ENCODE results near the gene DNAJC3. TPM values are rescaled to one million over a fixed set of nuclear protein-coding genes. Genes with fewer than 3 reads are reported as not detected.

The DNAJC3 gene
- total RNA-seq, 1 donor from 2014 or later: 56.7 TPM

GRCh38 chr13:95706356-95706755, 29.4 kb downstream of the DNAJC3 start:
- H3K27ac ChIP-seq: no peak overlapping the region
- no peak for DNase-seq
- intact Hi-C loops (cut with DNase I): no loop called here
- peaks cover 23% of the 10 kb centered on the region for H3K36me3 ChIP-seq
- no peak for TF ChIP-seq CTCF (IDR thresholded peaks at IDR 0.05)
- no peak for ATAC-seq
- peaks cover 34% of the 10 kb centered on the region for H3K4me1 ChIP-seq
- no peak overlapping the region for H3K4me3 ChIP-seq
- no peaks in the 10 kb centered on the region for H3K9me3 ChIP-seq
- no peaks in the 10 kb centered on the region for H3K27me3 ChIP-seq (ENCODE audit: low read depth)

GRCh38 chr13:95707035-95707434, 30.1 kb downstream of the DNAJC3 start:
- Histone ChIP-seq H3K27ac (no peak overlapping the region), H3K4me1 (peaks cover 34% of the 10 kb centered on the region), H3K9me3 (no peaks in the 10 kb centered on the region), H3K27me3 (ENCODE audit: low read depth) (no peaks in the 10 kb centered on the region), H3K4me3 (no peak overlapping the region), H3K36me3 (peaks cover 29% of the 10 kb centered on the region)
- intact Hi-C loops (cut with DNase I): no loop called here
- DNase-seq (no peak), ATAC-seq (no peak)
- TF ChIP-seq CTCF (IDR thresholded peaks at IDR 0.05): no peak

GRCh38 chr13:95707442-95708390, 30.8 kb downstream of the DNAJC3 start:
- no peak for DNase-seq
- Histone ChIP-seq H3K9me3 (no peaks in the 10 kb centered on the region), H3K4me1 (peaks cover 33% of the 10 kb centered on the region), H3K36me3 (peaks cover 36% of the 10 kb centered on the region), H3K4me3 (no peak overlapping the region), H3K27me3 (ENCODE audit: low read depth) (no peaks in the 10 kb centered on the region), H3K27ac (no peak overlapping the region)
- intact Hi-C loops (cut with DNase I): no loop called here
- ATAC-seq: peak; percentile 67 to 86
- TF ChIP-seq CTCF (IDR thresholded peaks at IDR 0.05): no peak

GRCh38 chr13:95708391-95708774, 31.4 kb downstream of the DNAJC3 start:
- peaks cover 39% of the 10 kb centered on the region for H3K36me3 ChIP-seq
- intact Hi-C loops (cut with DNase I): no loop called here
- no peak for TF ChIP-seq CTCF (IDR thresholded peaks at IDR 0.05)
- H3K9me3 ChIP-seq: no peaks in the 10 kb centered on the region
- no peak for DNase-seq
- H3K27me3 ChIP-seq (ENCODE audit: low read depth): no peaks in the 10 kb centered on the region
- H3K4me1 ChIP-seq: peaks cover 26% of the 10 kb centered on the region
- no peak overlapping the region for H3K4me3 ChIP-seq
- no peak for ATAC-seq
- no peak overlapping the region for H3K27ac ChIP-seq

- intact Hi-C loops (cut with DNase I): no loop called here
- DNase-seq: no peak
- Histone ChIP-seq H3K4me3 (no peak overlapping the region), H3K9me3 (no peaks in the 10 kb centered on the region), H3K36me3 (peaks cover 39% of the 10 kb centered on the region), H3K4me1 (peaks cover 24% of the 10 kb centered on the region), H3K27me3 (ENCODE audit: low read depth) (no peaks in the 10 kb centered on the region), H3K27ac (peak overlapping the region; percentile 1)
- no peak for TF ChIP-seq CTCF (IDR thresholded peaks at IDR 0.05)
- ATAC-seq: no peak
These were observed 32.0 kb downstream of the DNAJC3 start for GRCh38 chr13:95708811-95709500.

Data from lower lobe of right lung (tissue), 2 donors.